ENCODE measurements around the gene JARID2.

- TF ChIP-seq CTCF (CRISPR knock-in tag; IDR thresholded peaks at IDR 0.05) (no peak), BRF2 (CRISPR knock-in tag; IDR thresholded peaks at IDR 0.05) (no peak), HCFC1 (IDR thresholded peaks at IDR 0.05; ENCODE audit: low read depth, low read length) (no peak), RFX5 (IDR thresholded peaks at IDR 0.05; ENCODE audit: low read depth, low read length) (no peak)
Observed at GRCh38 chr6:15357782-15358181, 111.9 kb downstream of the JARID2 start.

All from HepG2 (cell line).